Measurements from ENCODE around the gene ZFYVE21. TPM values are rescaled to one million over a fixed set of nuclear protein-coding genes. Genes with fewer than 3 reads are reported as not detected.

Gene ZFYVE21
- total and polyA plus RNA-seq, 4 donors = 28.0 to 36.9 (median 30.8) TPM

DNA sequence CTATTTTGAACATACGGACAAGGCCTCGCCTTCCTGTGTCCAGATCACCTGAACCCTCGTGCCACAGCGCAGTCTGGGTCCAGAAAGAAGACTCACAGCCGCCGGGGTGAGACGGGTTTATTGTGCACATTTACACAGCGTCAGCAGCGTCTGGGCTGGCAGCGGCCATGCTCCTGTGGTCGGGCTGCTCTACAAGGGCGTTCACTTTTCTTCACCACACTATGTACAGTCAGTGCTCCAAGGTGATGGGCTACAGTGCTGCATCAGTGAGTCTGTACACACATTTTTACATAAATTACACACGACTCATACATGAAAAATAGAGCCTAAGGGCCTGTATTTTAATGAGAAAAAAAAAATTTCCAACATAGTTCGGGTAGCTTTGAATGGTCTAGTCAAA lies 18.0 kb downstream of the ZFYVE21 start:
- Histone ChIP-seq H3K36me3 (ENCODE audit: control insufficient read depth in 4 of 4, insufficient read depth in 3 of 4, low read depth in 1 of 4, low read length in 3 of 4) (peaks cover 4 to 38% (median 22%) of the 10 kb centered on the region in 4 donors), H3K27ac (ENCODE audit: low read depth in 1 of 2, low read length in 2 of 2) (no peak overlapping the region), H3K4me3 (ENCODE audit: low read depth in 1 of 3, low read length in 3 of 3) (no peak overlapping the region), H3K4me1 (ENCODE audit: control insufficient read depth in 4 of 4, insufficient read depth in 4 of 4, low read length in 3 of 4) (peaks cover 0 to 13% (median 7%) of the 10 kb centered on the region in 4 donors), H3K9me3 (ENCODE audit: control insufficient read depth in 4 of 4, low read length in 3 of 4) (no peaks in the 10 kb centered on the region), H3K9ac (ENCODE audit: low read depth in 1 of 2, low read length in 2 of 2) (no peak overlapping the region), H3K27me3 (ENCODE audit: control insufficient read depth in 4 of 4, insufficient read depth in 4 of 4, low read length in 3 of 4) (no peaks in the 10 kb centered on the region)
- no peak for TF ChIP-seq FOXA1 (IDR thresholded peaks at IDR 0.05)
- TF ChIP-seq, protein P1, sequence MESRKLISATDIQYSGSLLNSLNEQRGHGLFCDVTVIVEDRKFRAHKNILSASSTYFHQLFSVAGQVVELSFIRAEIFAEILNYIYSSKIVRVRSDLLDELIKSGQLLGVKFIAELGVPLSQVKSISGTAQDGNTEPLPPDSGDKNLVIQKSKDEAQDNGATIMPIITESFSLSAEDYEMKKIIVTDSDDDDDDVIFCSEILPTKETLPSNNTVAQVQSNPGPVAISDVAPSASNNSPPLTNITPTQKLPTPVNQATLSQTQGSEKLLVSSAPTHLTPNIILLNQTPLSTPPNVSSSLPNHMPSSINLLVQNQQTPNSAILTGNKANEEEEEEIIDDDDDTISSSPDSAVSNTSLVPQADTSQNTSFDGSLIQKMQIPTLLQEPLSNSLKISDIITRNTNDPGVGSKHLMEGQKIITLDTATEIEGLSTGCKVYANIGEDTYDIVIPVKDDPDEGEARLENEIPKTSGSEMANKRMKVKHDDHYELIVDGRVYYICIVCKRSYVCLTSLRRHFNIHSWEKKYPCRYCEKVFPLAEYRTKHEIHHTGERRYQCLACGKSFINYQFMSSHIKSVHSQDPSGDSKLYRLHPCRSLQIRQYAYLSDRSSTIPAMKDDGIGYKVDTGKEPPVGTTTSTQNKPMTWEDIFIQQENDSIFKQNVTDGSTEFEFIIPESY (IDR thresholded peaks at IDR 0.05) = no peak
- TF ChIP-seq HNF4A (conservative IDR thresholded peaks at IDR 0.05) = no peak
- WGBS = 94% methylated on average over 14 of the region's 14 CpGs
- no peak for DNase-seq (ENCODE audit: low spot score)

DNA sequence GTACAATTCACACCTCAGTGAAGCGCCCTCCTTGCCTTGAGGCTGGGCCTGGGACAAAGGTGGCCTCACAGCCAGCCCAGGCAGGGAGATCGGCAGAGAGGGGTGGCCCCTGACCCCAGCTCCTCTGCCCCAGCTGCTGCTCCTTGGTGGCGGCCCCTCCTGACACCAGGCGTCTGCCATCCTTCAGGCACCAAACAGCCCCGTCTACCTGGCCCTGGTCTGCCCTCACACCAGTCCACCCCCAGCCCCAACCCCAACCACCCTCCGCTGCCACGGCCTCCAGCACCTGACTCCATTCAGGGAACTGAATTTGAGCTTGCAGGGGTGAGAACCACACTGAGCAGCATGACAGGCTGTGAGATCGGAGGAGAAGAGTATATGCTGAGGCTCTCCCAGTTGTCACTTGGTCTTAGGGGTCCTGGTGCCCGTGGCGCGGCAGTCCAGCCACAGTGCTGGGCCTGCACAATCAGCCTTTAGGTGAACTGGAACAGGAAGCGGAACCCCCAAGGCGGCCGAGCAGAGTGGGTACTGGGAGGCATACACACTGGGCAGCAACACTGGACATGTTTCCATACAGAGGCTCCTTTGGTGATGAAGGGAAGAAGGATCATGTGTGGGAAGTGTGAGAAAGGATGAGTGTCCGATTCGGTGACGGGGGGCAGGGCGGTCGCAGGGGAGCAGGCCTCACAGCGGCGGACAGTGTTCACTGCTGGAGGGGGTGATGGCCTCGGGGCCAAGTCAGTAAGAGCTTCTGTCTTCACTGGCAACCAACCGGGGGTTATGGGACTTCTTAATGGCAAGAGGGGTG lies 18.7 kb downstream of the ZFYVE21 start:
- no peak for TF ChIP-seq EGR1 (IDR thresholded peaks at IDR 0.05; ENCODE audit: low read depth in 2 of 2)
- TF ChIP-seq NR2F2 (IDR thresholded peaks at IDR 0.05) = no peak
- no peak for TF ChIP-seq YY1 (IDR thresholded peaks at IDR 0.05)
- TF ChIP-seq, protein P2, sequence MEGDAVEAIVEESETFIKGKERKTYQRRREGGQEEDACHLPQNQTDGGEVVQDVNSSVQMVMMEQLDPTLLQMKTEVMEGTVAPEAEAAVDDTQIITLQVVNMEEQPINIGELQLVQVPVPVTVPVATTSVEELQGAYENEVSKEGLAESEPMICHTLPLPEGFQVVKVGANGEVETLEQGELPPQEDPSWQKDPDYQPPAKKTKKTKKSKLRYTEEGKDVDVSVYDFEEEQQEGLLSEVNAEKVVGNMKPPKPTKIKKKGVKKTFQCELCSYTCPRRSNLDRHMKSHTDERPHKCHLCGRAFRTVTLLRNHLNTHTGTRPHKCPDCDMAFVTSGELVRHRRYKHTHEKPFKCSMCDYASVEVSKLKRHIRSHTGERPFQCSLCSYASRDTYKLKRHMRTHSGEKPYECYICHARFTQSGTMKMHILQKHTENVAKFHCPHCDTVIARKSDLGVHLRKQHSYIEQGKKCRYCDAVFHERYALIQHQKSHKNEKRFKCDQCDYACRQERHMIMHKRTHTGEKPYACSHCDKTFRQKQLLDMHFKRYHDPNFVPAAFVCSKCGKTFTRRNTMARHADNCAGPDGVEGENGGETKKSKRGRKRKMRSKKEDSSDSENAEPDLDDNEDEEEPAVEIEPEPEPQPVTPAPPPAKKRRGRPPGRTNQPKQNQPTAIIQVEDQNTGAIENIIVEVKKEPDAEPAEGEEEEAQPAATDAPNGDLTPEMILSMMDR (IDR thresholded peaks at IDR 0.05; ENCODE audit: low read depth, low read length, missing input control) = no peak
- TF ChIP-seq, protein P3, sequence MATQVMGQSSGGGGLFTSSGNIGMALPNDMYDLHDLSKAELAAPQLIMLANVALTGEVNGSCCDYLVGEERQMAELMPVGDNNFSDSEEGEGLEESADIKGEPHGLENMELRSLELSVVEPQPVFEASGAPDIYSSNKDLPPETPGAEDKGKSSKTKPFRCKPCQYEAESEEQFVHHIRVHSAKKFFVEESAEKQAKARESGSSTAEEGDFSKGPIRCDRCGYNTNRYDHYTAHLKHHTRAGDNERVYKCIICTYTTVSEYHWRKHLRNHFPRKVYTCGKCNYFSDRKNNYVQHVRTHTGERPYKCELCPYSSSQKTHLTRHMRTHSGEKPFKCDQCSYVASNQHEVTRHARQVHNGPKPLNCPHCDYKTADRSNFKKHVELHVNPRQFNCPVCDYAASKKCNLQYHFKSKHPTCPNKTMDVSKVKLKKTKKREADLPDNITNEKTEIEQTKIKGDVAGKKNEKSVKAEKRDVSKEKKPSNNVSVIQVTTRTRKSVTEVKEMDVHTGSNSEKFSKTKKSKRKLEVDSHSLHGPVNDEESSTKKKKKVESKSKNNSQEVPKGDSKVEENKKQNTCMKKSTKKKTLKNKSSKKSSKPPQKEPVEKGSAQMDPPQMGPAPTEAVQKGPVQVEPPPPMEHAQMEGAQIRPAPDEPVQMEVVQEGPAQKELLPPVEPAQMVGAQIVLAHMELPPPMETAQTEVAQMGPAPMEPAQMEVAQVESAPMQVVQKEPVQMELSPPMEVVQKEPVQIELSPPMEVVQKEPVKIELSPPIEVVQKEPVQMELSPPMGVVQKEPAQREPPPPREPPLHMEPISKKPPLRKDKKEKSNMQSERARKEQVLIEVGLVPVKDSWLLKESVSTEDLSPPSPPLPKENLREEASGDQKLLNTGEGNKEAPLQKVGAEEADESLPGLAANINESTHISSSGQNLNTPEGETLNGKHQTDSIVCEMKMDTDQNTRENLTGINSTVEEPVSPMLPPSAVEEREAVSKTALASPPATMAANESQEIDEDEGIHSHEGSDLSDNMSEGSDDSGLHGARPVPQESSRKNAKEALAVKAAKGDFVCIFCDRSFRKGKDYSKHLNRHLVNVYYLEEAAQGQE (IDR thresholded peaks at IDR 0.05) = no peak
- TF ChIP-seq FOXA2 (IDR thresholded peaks at IDR 0.05) = no peak
- TF ChIP-seq FOXA1 (IDR thresholded peaks at IDR 0.05) = no peak
- no peak for TF ChIP-seq SP1 (IDR thresholded peaks at IDR 0.05)
- TF ChIP-seq HNF4G (IDR thresholded peaks at IDR 0.05) = no peak
- no peak for TF ChIP-seq HNF4A (conservative IDR thresholded peaks at IDR 0.05)
- no peak for TF ChIP-seq GABPA (IDR thresholded peaks at IDR 0.05 in 1 of 2, conservative IDR thresholded peaks at IDR 0.05 in 1 of 2)
- TF ChIP-seq, protein P4, sequence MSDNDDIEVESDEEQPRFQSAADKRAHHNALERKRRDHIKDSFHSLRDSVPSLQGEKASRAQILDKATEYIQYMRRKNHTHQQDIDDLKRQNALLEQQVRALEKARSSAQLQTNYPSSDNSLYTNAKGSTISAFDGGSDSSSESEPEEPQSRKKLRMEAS (IDR thresholded peaks at IDR 0.05) = no peak
- TF ChIP-seq RAD21 (IDR thresholded peaks at IDR 0.05) = no peak
- no peak overlapping the region for H3K9ac ChIP-seq (ENCODE audit: low read depth in 1 of 2, low read length in 2 of 2)
- peaks cover 4 to 37% (median 18%) of the 10 kb centered on the region in 4 donors for H3K36me3 ChIP-seq (ENCODE audit: control insufficient read depth in 4 of 4, insufficient read depth in 3 of 4, low read depth in 1 of 4, low read length in 3 of 4)
- no peaks in the 10 kb centered on the region for H3K27me3 ChIP-seq (ENCODE audit: control insufficient read depth in 4 of 4, insufficient read depth in 4 of 4, low read length in 3 of 4)
- no peak overlapping the region for H3K27ac ChIP-seq (ENCODE audit: low read depth in 1 of 2, low read length in 2 of 2)
- DNase-seq (ENCODE audit: low spot score) = no peak
- WGBS = 92% methylated on average over 23 of the region's 23 CpGs
- H3K4me1 ChIP-seq (ENCODE audit: control insufficient read depth in 4 of 4, insufficient read depth in 4 of 4, low read length in 3 of 4) = peaks cover 0 to 13% (median 7%) of the 10 kb centered on the region in 4 donors
- H3K4me3 ChIP-seq (ENCODE audit: low read depth in 1 of 3, low read length in 3 of 3) = no peak overlapping the region
- H3K9me3 ChIP-seq (ENCODE audit: control insufficient read depth in 4 of 4, low read length in 3 of 4) = no peaks in the 10 kb centered on the region

Measured in liver (tissue), 9 donors.